Fibroblast of mammary gland (primary cell): Measurements from ENCODE around the gene VIPAS39.

ENCODE experiments used
- DNase-seq: peaks from one replicate; pipeline ENCODE4 v3.0.0-alpha.2; 2010; ENCODE audit warnings: low read depth
- H3K4me3 ChIP-seq: 2 replicates; pipeline ENCODE4 v1.5.1; 2011; ENCODE audit warnings: low read depth, mild to moderate bottlenecking, low read length, moderate library complexity; ENCODE audit not compliant: control insufficient read depth
- CTCF ChIP-seq: conservative IDR thresholded peaks from 2 replicates; pipeline ENCODE4 v1.5.1; 2011; ENCODE audit warnings: low read depth, low read length, inconsistent platforms; ENCODE audit not compliant: control insufficient read depth, insufficient read depth

Gene VIPAS39

GRCh38 chr14:77485256-77485655, 27.9 kb upstream of the VIPAS39 start:
- no peak for TF ChIP-seq CTCF
- no peak overlapping the region for H3K4me3 ChIP-seq
- no peak for DNase-seq

- TF ChIP-seq CTCF, result no peak
- no peak for DNase-seq
- H3K4me3 ChIP-seq, result no peak overlapping the region
Observed at GRCh38 chr14:77482422-77482821, 25.0 kb upstream of the VIPAS39 start.

- no peak for DNase-seq
- no peak overlapping the region for H3K4me3 ChIP-seq
- TF ChIP-seq CTCF, result no peak
Observed at GRCh38 chr14:77478796-77479195, 21.4 kb upstream of the VIPAS39 start.

GRCh38 chr14:77478029-77478428, 20.6 kb upstream of the VIPAS39 start:
- DNase-seq, result no peak
- H3K4me3 ChIP-seq, result no peak overlapping the region
- no peak for TF ChIP-seq CTCF

GRCh38 chr14:77475432-77476115, 18.2 kb upstream of the VIPAS39 start:
- H3K4me3 ChIP-seq, result no peak overlapping the region
- no peak for DNase-seq
- no peak for TF ChIP-seq CTCF

- no peak for DNase-seq
- H3K4me3 ChIP-seq, result no peak overlapping the region
- no peak for TF ChIP-seq CTCF
Observed at GRCh38 chr14:77474479-77475177, 17.2 kb upstream of the VIPAS39 start.
